Panc1 (cell line): Measurements from ENCODE around the gene DNM1L. TPM values are rescaled to one million over a fixed set of nuclear protein-coding genes. Genes with fewer than 3 reads are reported as not detected.

ENCODE experiments used
- ATAC-seq: fragments of 200-7000 bp; cut with Tn5 transposase; 2 replicates; pipeline ENCODE4 v1.9.1; 2020; ENCODE audit warnings: mild to moderate bottlenecking, moderate library complexity
- BruUV-seq: library from RNA; stranded (reverse); fragments of 400-500 nt; replicated peaks from 2 replicates; lab custom pipeline; 2021; lab: Mats Ljungman, UMichigan
- CTCF ChIA-PET: fragments of 300-600 bp; sonication (Branson Sonifier 250); formaldehyde crosslinking; loops from one replicate; lab custom pipeline; 2022; ENCODE audit warnings: antibody characterized with exemption; lab: Charles Lee
- POLR2A ChIA-PET: fragments of 300-600 bp; sonication (Branson Sonifier 250); formaldehyde crosslinking; loops from one replicate; lab custom pipeline; 2022; ENCODE audit warnings: antibody characterized with exemption; lab: Charles Lee
- DNase-seq: peaks from one replicate; pipeline ENCODE4 v3.0.0-alpha.2; 2010; ENCODE audit warnings: low read depth, low spot score
- H3K27ac ChIP-seq: 2 replicates; pipeline ENCODE4 v1.5.1; 2011; ENCODE audit warnings: mild to moderate bottlenecking, low read length, inconsistent platforms
- H3K27me3 ChIP-seq: fragments of 200-500 bp; sonication (Bioruptor generic); 2 replicates; pipeline ENCODE4 v1.6.0; 2014; ENCODE audit warnings: low read length, inconsistent platforms; ENCODE audit not compliant: control insufficient read depth, insufficient read depth
- H3K36me3 ChIP-seq: fragments of 200-500 bp; sonication (Bioruptor generic); 2 replicates; pipeline ENCODE4 v1.5.1; 2014; ENCODE audit warnings: inconsistent platforms, mild to moderate bottlenecking, low read length, moderate library complexity; ENCODE audit not compliant: control insufficient read depth, insufficient read depth
- H3K4me1 ChIP-seq: 2 replicates; pipeline ENCODE4 v1.5.1; 2011; ENCODE audit warnings: inconsistent platforms, mild to moderate bottlenecking, low read length, moderate library complexity; ENCODE audit not compliant: control insufficient read depth, insufficient read depth
- H3K4me3 ChIP-seq, 2 experiments: 2 replicates each; pipeline ENCODE4 v1.5.1; 2011 to 2012; ENCODE audit warnings: low read depth in 2 of 2, low read length in 2 of 2, mild to moderate bottlenecking in 2 of 2, inconsistent platforms in 1 of 2, moderate library complexity in 1 of 2
- H3K9me3 ChIP-seq: fragments of 200-500 bp; sonication (Bioruptor generic); 2 replicates; pipeline ENCODE4 v1.5.1; 2014; ENCODE audit warnings: low read depth, mild to moderate bottlenecking, inconsistent platforms, low read length, moderate library complexity; ENCODE audit not compliant: control insufficient read depth, insufficient read depth
- POLR2AphosphoS5 ChIP-seq: IDR thresholded peaks from 2 replicates; pipeline ENCODE4 v1.6.1; 2012; ENCODE audit warnings: mild to moderate bottlenecking, low read depth, low read length, moderate library complexity
- REST ChIP-seq, 2 experiments: IDR thresholded peaks; 2 replicates each; pipeline ENCODE4 v1.6.1; 2011 to 2012; ENCODE audit warnings: low read depth in 2 of 2, control low read depth in 1 of 2, low read length in 1 of 2, mild to moderate bottlenecking in 1 of 2, moderate library complexity in 1 of 2; ENCODE audit not compliant: insufficient read depth in 1 of 2
- SIN3A ChIP-seq: IDR thresholded peaks from 2 replicates; pipeline ENCODE4 v1.6.1; 2012; ENCODE audit warnings: low read depth, mild to moderate bottlenecking, low read length, moderate library complexity, borderline replicate concordance; ENCODE audit not compliant: insufficient read depth
- TCF7L2 ChIP-seq: IDR thresholded peaks from 2 replicates; pipeline ENCODE4 v1.6.1; 2011; ENCODE audit warnings: mild to moderate bottlenecking, low read depth, low read length, inconsistent platforms
- in situ Hi-C: cut with HindIII; loops from 2 replicates; pipeline ENCODE4 v1.10.0; 2016; ENCODE audit warnings: low sequenced_read_pairs, low pct_unique_long_range_greater_than_20kb
- intact Hi-C: fragments of 100-400 bp; cut with micrococcal nuclease; formaldehyde crosslinking; loops from one replicate; pipeline ENCODE4 v1.10.0; 2022; ENCODE audit not compliant: unreplicated experiment
- total RNA-seq: library from RNA; stranded (reverse); gene quantifications from one replicate; pipeline ENCODE4 v1.2.1, GENCODE V29; 2021; ENCODE audit not compliant: unreplicated experiment
- TF ChIP-seq, protein P1 (sequence below): fragments of 450-650 bp; IDR thresholded peaks from 2 replicates; pipeline ENCODE4 v1.5.1; 2017; ENCODE audit warnings: mild to moderate bottlenecking

The DNM1L gene
- total RNA-seq, 1 experiment from 2014 or later: 91.8 TPM

DNA sequence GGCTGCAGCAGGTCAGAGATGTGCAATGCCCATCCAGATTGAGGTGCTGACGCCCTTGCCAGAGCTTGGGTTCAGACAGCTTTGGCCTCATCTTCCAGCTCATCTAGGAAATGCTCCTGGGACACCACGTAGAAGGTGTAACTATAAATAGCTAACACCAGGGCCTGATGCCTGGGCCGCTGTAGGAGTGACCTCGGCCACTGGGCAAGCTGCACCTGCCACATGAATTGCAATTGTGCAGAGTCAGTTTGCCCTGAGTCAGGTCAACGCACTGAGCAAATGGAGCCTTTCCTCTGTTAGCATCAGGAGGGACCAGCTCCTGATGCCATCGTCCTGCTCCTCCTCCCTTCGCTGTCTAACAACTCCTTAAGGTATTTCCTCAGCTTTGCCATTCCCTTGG lies 17.4 kb upstream of the DNM1L start:
- Histone ChIP-seq H3K27ac (no peak overlapping the region), H3K4me3 (no peak overlapping the region), H3K9me3 (no peaks in the 10 kb centered on the region), H3K36me3 (no peaks in the 10 kb centered on the region), H3K4me1 (no peaks in the 10 kb centered on the region), H3K27me3 (no peaks in the 10 kb centered on the region)
- TF ChIP-seq POLR2AphosphoS5 (no peak), SIN3A (no peak)
- TF ChIP-seq, protein P1, sequence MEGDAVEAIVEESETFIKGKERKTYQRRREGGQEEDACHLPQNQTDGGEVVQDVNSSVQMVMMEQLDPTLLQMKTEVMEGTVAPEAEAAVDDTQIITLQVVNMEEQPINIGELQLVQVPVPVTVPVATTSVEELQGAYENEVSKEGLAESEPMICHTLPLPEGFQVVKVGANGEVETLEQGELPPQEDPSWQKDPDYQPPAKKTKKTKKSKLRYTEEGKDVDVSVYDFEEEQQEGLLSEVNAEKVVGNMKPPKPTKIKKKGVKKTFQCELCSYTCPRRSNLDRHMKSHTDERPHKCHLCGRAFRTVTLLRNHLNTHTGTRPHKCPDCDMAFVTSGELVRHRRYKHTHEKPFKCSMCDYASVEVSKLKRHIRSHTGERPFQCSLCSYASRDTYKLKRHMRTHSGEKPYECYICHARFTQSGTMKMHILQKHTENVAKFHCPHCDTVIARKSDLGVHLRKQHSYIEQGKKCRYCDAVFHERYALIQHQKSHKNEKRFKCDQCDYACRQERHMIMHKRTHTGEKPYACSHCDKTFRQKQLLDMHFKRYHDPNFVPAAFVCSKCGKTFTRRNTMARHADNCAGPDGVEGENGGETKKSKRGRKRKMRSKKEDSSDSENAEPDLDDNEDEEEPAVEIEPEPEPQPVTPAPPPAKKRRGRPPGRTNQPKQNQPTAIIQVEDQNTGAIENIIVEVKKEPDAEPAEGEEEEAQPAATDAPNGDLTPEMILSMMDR: no peak
- intact Hi-C loops (no loop called here), in situ Hi-C loops (no loop called here)
- BruUV-seq: no TSS peak
- CTCF ChIA-PET: no interaction called here
- POLR2A ChIA-PET: interaction anchor here (0.7 kb wide), 1 partner anchor 235 kb away, joined by 4 read pairs; no protein-coding TSS in a partner anchor
- DNase-seq (no peak), ATAC-seq (no peak)

GRCh38 chr12:32662665-32663064 lies 16.4 kb upstream of the DNM1L start:
- TF ChIP-seq TCF7L2 (no peak), SIN3A (no peak), REST (IDR thresholded peaks at IDR 0.05; ENCODE audit: insufficient read depth in 1 of 2, low read depth in 2 of 2, low read length in 1 of 2) (no peak), POLR2AphosphoS5 (no peak)
- TF ChIP-seq, protein P1: no peak
- Histone ChIP-seq H3K4me1 (no peaks in the 10 kb centered on the region), H3K9me3 (no peaks in the 10 kb centered on the region), H3K27me3 (no peaks in the 10 kb centered on the region), H3K36me3 (no peaks in the 10 kb centered on the region), H3K4me3 (no peak overlapping the region), H3K27ac (no peak overlapping the region)
- DNase-seq (no peak), ATAC-seq (no peak)
- intact Hi-C loops (no loop called here), in situ Hi-C loops (no loop called here)
- ChIA-PET POLR2A (no interaction called here), CTCF (no interaction called here)
- no TSS peak for BruUV-seq
